ENCODE results near the gene PCDHGB3.
"Not testable (repeated sequence)": the region's sequence is repeated elsewhere in the genome, so short reads cannot be mapped to it uniquely, and the experiment has no call there.

The PCDHGB3 gene

DNA sequence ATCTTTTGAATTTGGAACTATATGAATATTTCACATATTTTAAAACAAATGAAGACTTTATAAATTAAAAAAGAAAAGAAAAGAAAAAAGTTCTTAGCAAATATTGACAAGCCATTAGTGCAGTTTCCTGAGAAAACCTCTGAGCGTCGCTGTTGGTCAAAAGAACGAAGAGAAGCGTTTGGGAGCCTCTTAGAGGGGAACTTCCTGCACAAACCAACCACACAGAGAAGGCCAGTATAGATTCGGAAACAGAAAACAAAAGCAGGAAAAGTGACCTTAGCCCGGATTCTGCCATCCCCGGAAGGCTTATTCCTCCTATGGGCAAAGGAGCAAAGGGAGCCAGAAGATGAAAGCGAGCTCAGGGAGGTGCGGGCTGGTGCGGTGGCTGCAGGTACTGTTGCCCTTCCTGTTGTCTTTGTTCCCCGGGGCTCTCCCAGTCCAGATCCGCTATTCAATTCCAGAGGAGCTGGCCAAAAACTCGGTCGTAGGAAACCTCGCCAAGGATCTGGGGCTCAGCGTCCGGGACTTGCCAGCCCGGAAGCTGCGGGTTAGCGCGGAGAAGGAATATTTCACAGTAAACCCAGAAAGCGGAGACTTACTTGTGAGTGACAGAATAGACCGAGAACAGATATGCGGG is 10.1 kb upstream of the PCDHGB3 start, which contains the start of gene PCDHGB2:
PCDHGB2 (plus strand) TSS at position 205 of the 637 bp plus-strand sequence; CDS start at position 347, 142 bp downstream.
- DNase-seq (ENCODE audit: low spot score), result peak; percentile 45

DNA sequence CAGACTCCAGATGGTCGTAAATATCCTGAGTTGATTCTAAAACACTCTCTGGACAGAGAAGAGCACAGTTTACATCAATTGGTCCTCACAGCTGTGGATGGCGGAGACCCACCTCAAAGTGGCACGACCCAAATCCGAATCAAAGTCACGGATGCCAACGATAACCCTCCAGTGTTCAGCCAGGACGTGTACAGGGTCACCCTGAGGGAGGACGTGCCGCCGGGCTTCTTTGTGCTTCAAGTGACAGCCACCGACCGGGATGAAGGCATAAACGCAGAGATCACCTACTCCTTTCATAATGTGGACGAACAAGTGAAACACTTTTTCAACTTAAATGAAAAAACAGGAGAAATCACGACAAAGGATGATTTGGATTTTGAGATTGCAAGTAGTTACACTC is 9.4 kb upstream of the PCDHGB3 start:
- DNase-seq (ENCODE audit: low spot score), result no peak

DNA sequence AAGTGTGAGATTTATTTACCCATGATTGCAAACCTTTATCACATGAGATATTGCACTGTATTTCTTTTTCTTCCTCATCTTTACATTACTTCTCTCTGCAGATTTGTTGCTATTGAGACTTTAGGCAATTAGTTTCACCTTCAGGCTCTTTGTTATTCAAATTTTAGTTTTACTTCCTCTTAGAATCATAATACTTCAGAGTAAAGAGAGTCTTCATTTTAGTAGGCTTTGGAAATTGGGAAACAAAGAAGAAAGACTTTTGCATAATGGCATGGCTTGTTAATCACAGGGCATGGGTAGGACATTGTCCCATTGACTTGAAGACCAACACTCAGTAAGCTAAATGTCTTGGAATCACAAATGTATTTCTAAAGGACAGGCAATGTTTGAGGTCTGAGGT is 7.3 kb upstream of the PCDHGB3 start:
- no peak for DNase-seq (ENCODE audit: low spot score)

DNA sequence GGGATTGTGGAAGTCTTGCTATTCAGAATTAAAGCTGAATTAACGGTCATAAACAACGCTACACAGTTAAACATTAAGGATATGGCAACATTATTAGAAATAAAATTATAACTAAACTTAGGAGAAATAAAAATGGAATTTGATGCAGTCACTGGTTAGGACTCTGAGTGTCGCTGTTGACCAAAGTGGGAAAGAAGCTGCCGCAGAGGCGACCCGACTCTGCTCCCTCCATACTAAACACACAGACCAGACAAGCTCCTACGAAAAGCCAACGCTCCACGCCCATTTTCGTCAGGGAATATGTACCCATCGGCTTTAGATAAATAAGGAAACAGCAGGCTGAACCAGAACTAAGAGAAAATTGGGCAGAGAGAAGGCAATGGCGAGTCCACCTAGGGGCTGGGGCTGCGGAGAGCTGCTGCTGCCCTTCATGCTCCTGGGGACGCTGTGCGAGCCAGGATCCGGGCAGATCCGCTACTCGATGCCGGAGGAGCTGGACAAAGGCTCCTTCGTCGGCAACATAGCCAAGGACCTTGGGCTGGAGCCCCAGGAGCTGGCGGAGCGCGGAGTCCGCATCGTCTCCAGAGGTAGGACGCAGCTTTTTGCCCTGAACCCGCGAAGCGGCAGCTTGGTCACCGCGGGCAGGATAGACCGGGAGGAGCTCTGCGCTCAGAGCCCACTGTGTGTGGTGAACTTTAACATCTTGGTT is 5.9 kb upstream of the PCDHGB3 start, which contains the start of gene PCDHGA5:
PCDHGA5 (plus strand) TSS at position 211 of the 709 bp plus-strand sequence; CDS start at position 380, 169 bp downstream.
- no peak for DNase-seq (ENCODE audit: low spot score)

DNA sequence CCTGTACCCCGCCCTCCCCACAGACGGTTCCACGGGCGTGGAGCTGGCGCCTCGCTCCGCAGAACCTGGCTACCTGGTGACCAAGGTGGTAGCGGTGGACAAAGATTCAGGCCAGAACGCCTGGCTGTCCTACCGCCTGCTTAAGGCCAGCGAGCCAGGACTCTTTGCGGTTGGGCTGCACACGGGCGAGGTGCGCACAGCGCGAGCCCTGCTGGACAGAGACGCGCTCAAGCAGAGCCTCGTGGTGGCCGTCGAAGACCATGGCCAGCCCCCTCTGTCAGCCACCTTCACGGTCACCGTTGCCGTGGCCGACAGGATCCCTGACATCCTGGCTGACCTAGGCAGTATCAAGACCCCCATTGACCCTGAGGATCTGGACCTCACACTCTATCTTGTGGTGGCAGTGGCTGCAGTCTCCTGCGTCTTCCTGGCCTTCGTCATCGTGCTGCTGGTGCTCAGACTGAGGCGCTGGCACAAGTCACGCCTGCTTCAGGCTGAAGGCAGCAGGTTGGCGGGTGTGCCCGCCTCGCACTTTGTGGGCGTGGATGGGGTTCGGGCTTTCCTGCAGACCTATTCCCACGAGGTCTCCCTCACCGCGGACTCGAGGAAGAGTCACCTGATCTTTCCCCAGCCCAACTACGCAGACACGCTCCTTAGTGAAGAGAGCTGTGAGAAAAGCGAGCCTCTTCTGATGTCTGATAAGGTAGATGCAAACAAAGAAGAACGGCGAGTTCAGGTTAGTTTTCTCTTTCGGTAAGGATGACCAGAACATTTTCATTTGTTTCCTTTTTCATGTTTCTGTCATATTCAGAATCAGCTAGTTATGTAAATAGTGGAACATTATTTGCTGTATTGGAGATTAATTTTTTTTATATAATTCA is 3.8 kb upstream of the PCDHGB3 start:
- no peak for DNase-seq (ENCODE audit: low spot score)

DNA sequence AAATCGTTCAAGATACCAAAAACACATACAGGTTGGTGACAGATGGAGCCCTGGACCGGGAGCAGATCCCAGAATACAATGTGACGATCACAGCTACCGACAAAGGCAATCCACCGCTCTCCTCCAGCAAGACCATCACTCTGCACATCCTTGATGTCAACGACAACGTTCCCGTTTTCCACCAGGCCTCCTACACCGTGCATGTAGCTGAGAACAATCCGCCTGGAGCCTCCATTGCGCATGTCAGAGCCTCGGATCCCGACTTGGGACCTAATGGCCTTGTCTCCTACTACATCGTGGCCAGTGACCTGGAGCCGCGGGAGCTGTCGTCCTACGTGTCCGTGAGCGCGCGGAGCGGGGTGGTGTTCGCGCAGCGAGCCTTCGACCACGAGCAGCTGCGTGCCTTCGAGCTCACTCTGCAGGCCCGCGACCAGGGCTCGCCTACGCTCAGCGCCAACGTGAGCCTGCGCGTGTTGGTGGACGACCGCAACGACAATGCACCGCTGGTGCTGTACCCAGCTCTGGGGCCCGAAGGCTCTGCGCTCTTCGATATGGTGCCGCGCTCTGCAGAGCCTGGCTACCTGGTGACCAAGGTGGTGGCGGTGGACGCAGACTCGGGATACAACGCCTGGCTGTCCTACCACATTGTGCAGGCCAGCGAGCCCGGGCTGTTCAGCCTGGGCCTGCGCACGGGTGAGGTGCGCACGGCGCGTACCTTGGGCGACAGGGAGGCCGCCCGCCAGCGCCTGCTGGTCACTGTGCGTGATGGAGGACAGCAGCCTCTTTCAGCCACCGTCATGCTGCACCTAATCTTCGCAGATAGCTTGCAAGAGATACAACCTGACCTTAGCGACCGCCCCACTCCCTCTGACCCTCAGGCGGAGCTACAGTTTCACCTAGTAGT is 1.8 kb downstream of the PCDHGB3 start:
- no peak for DNase-seq (ENCODE audit: low spot score)

DNA sequence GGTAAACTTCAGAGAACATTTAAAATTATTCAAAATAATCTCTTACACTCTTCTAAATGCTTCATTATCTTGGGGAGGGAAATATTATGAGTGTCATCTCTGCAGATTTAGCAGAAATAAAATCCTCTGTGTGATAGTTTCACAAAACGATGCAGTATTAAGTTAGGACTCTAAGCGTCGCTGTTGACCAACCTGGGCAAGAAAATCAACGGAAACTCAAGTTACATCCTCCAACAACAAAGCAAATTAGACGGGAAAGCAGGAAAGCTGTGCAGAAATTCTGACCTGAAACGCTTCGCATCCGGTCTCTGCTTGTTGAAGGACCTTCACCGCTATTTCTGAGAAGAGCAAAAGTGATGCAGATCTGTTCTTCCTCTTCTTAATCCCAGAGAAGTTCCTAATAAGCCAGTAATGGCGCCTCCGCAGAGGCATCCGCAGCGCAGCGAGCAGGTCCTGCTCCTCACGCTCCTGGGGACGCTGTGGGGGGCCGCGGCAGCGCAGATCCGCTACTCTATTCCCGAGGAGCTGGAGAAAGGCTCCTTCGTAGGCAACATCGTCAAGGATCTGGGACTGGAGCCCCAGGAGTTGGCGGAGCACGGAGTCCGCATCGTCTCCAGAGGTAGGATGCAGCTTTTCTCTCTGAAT is 3.8 kb downstream of the PCDHGB3 start, which contains the start of gene PCDHGA6:
PCDHGA6 (plus strand) TSS at position 219 of the 645 bp plus-strand sequence; CDS start at position 412, 193 bp downstream.
- peak; percentile 48 for DNase-seq (ENCODE audit: low spot score)

DNA sequence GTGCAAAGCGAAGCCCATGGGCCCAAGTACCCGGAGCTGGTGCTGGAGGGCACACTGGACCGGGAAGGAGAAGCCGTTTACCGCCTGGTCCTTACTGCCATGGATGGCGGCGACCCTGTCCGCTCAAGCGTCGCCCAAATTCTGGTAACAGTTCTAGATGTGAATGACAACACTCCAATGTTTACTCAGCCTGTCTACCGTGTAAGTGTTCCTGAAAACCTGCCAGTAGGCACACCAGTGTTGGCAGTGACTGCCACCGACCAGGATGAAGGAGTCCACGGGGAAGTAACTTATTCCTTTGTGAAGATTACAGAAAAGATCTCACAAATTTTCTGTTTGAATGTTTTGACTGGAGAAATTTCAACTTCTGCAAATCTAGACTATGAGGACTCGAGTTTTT is 4.6 kb downstream of the PCDHGB3 start:
- no peak for DNase-seq (ENCODE audit: low spot score)

DNA sequence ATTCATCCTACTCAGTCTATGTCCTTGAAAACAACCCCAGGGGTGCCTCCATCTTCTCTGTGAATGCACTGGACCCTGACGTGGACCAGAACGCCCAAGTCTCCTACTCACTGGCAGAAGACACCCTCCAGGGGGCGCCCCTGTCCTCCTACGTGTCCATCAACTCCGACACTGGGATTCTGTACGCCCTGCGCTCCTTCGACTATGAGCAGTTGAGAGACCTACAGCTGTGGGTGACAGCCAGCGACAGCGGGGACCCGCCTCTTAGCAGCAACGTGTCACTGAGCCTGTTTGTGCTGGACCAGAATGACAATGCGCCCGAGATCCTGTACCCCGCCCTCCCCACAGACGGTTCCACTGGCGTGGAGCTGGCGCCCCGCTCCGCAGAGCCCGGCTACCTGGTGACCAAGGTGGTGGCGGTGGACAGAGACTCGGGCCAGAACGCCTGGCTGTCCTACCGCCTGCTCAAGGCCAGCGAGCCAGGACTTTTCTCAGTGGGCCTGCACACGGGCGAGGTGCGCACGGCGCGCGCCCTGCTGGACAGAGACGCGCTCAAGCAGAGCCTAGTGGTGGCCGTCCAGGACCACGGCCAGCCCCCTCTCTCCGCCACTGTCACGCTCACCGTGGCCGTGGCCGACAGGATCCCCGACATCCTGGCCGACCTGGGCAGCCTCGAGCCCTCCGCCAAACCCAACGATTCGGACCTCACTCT is 5.6 kb downstream of the PCDHGB3 start:
- DNase-seq (ENCODE audit: low spot score), result not testable (repeated sequence)

DNA sequence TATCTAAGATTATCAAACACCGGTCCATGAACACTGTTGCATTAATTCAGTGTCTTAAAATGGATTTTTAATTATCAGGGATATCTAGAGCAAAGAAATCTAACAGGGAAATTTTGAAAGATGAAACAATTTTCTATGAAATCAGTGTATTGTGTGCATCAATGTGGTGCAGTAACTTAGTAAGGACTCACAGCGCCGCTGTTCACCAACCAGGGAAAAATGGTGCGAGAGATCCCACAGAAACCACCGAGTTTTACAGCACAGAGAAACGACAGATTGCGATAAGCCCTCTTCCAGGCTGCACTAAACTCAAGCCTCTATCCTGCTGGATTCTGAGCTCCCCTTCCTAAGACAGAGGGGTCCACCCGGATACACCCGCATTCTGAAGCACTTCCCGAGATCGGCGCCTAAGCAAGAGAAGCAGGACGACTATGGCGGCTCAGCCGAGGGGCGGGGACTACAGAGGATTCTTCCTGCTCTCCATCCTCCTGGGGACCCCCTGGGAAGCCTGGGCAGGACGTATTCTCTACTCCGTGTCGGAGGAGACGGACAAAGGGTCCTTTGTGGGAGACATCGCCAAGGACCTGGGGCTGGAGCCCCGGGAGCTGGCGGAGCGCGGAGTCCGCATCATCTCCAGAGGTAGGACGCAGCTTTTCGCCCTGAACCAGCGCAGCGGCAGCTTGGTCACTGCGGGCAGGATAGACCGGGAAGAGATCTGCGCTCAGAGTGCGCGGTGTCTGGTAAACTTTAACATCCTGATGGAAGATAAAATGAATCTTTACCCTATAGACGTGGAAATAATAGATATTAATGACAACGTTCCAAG is 12.6 kb downstream of the PCDHGB3 start, which contains the start of gene PCDHGA7:
PCDHGA7 (plus strand) TSS at position 274 of the 826 bp plus-strand sequence; CDS start at position 432, 158 bp downstream.
- DNase-seq (ENCODE audit: low spot score), result peak; percentile 53

DNA sequence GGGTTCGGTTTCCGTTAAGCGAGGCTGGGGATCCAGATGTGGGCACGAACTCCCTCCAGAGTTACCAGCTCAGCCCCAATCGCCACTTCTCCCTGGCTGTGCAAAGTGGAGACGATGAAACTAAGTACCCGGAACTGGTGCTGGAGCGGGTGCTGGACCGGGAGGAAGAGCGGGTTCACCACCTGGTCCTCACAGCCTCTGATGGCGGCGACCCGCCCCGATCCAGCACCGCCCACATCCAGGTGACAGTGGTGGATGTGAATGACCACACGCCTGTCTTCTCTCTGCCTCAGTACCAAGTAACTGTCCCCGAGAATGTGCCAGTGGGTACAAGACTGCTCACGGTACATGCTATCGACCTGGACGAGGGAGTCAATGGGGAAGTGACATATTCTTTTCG is 13.3 kb downstream of the PCDHGB3 start:
- no peak for DNase-seq (ENCODE audit: low spot score)

DNA sequence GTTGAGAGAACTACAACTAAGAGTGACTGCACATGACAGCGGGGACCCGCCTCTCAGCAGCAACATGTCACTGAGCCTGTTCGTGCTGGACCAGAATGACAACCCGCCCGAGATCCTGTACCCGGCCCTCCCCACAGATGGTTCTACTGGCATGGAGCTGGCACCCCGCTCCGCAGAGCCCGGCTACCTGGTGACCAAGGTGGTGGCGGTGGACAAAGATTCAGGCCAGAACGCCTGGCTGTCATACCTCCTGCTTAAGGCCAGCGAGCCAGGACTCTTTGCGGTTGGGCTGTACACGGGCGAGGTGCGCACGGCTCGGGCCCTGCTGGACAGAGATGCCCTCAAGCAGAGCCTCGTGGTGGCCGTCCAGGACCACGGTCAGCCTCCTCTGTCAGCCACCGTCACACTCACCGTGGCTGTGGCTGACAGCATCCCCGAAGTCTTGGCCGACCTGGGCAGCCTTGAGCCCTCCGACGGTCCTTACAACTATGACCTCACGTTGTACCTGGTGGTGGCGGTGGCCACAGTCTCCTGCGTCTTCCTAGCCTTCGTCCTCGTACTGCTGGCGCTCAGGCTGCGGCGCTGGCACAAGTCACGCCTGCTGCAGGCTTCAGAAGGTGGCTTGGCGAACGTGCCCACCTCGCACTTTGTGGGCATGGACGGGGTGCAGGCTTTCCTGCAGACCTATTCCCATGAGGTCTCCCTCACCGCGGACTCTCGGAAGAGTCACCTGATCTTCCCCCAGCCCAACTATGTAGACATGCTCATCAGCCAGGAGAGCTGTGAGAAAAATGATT is 14.6 kb downstream of the PCDHGB3 start:
- no peak for DNase-seq (ENCODE audit: low spot score)

DNA sequence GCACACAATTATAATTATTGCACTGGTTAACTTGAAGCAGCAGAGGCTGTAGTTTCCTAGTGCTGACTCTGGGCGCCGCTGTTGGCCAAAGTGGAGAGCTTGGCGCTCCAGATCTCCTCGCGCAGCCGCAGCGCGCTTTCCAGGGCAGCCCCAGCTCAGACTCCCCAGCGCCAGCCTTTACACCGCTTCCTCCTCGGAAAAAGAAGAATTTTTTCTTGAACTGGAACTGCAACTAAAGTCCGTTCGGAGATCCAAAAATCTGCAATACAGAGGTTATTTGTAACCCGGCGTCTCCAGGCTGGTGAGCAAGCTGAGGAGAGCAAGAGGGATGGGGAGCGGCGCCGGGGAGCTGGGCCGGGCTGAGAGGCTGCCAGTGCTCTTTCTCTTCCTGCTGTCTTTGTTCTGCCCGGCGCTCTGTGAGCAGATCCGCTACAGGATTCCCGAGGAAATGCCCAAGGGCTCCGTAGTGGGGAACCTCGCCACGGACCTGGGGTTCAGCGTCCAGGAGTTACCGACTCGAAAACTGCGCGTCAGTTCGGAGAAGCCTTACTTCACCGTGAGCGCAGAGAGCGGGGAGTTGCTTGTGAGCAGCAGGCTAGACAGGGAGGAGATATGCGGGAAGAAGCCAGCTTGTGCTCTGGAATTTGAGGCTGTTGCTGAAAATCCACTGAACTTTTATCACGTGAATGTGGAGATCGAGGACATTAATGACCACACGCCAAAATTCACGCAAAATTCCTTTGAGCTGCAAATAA is 17.7 kb downstream of the PCDHGB3 start, which contains the start of gene PCDHGB4:
PCDHGB4 (plus strand) TSS at position 142 of the 755 bp plus-strand sequence; CDS start at position 329, 187 bp downstream.
- DNase-seq (ENCODE audit: low spot score), result peak; percentile 57

DNA sequence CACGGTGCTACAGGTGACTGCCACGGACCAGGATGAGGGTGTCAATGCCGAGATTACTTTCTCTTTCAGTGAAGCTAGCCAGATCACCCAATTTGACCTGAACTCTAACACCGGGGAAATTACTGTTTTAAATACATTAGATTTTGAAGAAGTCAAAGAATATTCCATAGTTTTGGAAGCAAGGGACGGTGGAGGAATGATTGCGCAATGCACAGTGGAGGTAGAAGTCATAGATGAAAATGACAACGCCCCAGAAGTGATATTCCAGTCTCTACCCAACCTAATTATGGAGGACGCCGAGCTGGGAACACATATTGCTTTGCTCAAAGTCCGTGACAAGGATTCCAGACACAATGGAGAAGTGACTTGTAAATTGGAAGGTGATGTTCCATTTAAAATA is 18.6 kb downstream of the PCDHGB3 start:
- no peak for DNase-seq (ENCODE audit: low spot score)

DNA sequence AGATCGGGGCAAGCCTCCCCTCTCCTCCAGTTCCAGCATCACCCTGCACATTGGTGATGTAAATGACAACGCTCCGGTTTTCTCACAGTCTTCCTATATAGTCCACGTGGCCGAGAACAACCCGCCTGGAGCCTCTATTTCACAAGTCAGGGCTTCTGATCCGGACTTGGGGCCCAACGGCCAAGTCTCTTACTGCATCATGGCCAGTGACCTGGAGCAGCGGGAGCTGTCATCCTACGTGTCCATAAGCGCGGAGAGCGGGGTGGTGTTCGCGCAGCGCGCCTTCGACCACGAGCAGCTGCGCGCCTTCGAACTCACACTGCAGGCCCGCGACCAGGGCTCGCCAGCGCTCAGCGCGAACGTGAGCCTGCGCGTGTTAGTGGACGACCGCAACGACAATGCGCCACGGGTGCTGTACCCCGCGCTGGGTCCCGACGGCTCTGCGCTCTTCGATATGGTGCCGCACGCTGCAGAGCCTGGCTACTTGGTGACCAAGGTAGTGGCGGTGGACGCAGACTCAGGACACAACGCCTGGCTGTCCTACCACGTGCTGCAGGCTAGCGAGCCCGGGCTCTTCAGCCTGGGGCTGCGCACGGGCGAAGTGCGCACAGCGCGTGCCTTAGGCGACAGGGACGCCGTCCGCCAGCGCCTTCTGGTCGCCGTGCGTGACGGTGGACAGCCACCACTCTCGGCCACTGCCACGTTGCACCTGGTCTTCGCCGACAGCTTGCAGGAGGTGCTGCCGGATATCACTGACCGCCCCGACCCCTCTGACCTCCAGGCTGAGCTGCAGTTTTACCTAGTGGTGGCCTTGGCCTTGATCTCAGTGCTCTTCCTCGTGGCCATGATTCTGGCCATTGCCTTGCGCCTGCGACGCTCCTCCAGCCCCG is 19.4 kb downstream of the PCDHGB3 start:
- DNase-seq (ENCODE audit: low spot score), result no peak

All from GM03348 (cell line).